Activated B cell treated with CpG ODN at 0.5 μM for 24 hours (primary cell): ENCODE data around the gene ROCK2. TPM values are rescaled to one million over a fixed set of nuclear protein-coding genes. Genes with fewer than 3 reads are reported as not detected.

Experiments used
- ATAC-seq: fragments of 200-7000 bp; cut with Tn5 transposase; one replicate; pipeline ENCODE4 v1.10.0; 2021; ENCODE audit warnings: low read depth, mild to moderate bottlenecking, moderate library complexity
- CTCF ChIA-PET: fragments of 350-600 bp; sonication (Branson Sonifier 250); formaldehyde crosslinking; loops from one replicate; lab custom pipeline; 2021; ENCODE audit warnings: antibody characterized with exemption; lab: Charles Lee
- POLR2A ChIA-PET: fragments of 350-600 bp; sonication (Branson Sonifier 250); formaldehyde crosslinking; loops from one replicate; lab custom pipeline; 2021; ENCODE audit warnings: antibody characterized with exemption; lab: Charles Lee
- DNase-seq: peaks from one replicate; pipeline ENCODE4 v3.0.0; 2022
- H3K27ac Mint-ChIP-seq: one replicate; pipeline ENCODE4 v1.8.0; 2020; ENCODE audit warnings: mixed read lengths
- H3K27me3 Mint-ChIP-seq: one replicate; pipeline ENCODE4 v1.8.0; 2021; ENCODE audit warnings: mixed read lengths
- H3K36me3 Mint-ChIP-seq: one replicate; pipeline ENCODE4 v1.8.0; 2021; ENCODE audit warnings: low read depth, mixed read lengths
- H3K4me1 Mint-ChIP-seq: one replicate; pipeline ENCODE4 v1.8.0; 2021; ENCODE audit warnings: mixed read lengths
- H3K4me3 Mint-ChIP-seq: one replicate; pipeline ENCODE4 v1.8.0; 2020; ENCODE audit warnings: mild to moderate bottlenecking, mixed read lengths
- H3K9me3 Mint-ChIP-seq: one replicate; pipeline ENCODE4 v1.8.0; 2020; ENCODE audit warnings: mixed read lengths
- CTCF ChIP-seq: fragments of 200-600 bp; IDR thresholded peaks from one replicate; pipeline ENCODE4 v1.8.0; 2022; ENCODE audit warnings: antibody characterized with exemption, mild to moderate bottlenecking
- intact Hi-C: fragments of 100-400 bp; cut with micrococcal nuclease; formaldehyde crosslinking; loops from one replicate; pipeline ENCODE4 v1.15.1; 2024
- total RNA-seq: library from RNA; stranded (reverse); gene quantifications from 2 replicates; pipeline ENCODE4 v1.2.3, GENCODE V29; 2022

ROCK2 gene
- total RNA-seq, 1 donor from 2014 or later, result 18.8 TPM

GRCh38 chr2:11200651-11201050 is 143.8 kb downstream of the ROCK2 start:
- POLR2A ChIA-PET, result no interaction called here
- DNase-seq (no peak), ATAC-seq (no peak)
- Mint-ChIP-seq H3K4me3 (no peak overlapping the region), H3K36me3 (peaks cover 51% of the 10 kb centered on the region), H3K27me3 (no peaks in the 10 kb centered on the region), H3K27ac (no peak overlapping the region), H3K9me3 (no peaks in the 10 kb centered on the region), H3K4me1 (peaks cover 7% of the 10 kb centered on the region)
- CTCF ChIA-PET, result interaction anchor here (0.9 to 3.4 kb wide), 3 partner anchors 16 to 382 kb away, joined by 3 to 10 read pairs (median 3); a partner anchor contains a TSS
- intact Hi-C loops, result no loop called here
- TF ChIP-seq CTCF, result no peak

- no peak overlapping the region for H3K4me3 Mint-ChIP-seq
Observed at GRCh38 chr2:11196246-11196645, 148.2 kb downstream of the ROCK2 start.

GRCh38 chr2:11187731-11188130 is 156.7 kb downstream of the ROCK2 start:
- ATAC-seq (no peak), DNase-seq (no peak)
- H3K27me3 Mint-ChIP-seq, result no peaks in the 10 kb centered on the region
- H3K27ac Mint-ChIP-seq, result no peak overlapping the region
- H3K4me3 Mint-ChIP-seq, result no peak overlapping the region
- TF ChIP-seq CTCF, result no peak
- ChIA-PET CTCF (no interaction called here), POLR2A (interaction anchor here (0.7 kb wide), 1 partner anchor 779 kb away, joined by 10 read pairs; no protein-coding TSS in a partner anchor)
- peaks cover 50% of the 10 kb centered on the region for H3K36me3 Mint-ChIP-seq
- intact Hi-C loops, result no loop called here
- H3K4me1 Mint-ChIP-seq, result no peaks in the 10 kb centered on the region
- no peaks in the 10 kb centered on the region for H3K9me3 Mint-ChIP-seq

More at GRCh38 chr2:11196246-11196645, 148.2 kb downstream of the ROCK2 start:
- Mint-ChIP-seq H3K27me3 (no peaks in the 10 kb centered on the region), H3K36me3 (peaks cover 54% of the 10 kb centered on the region), H3K4me1 (no peaks in the 10 kb centered on the region), H3K9me3 (no peaks in the 10 kb centered on the region), H3K27ac (no peak overlapping the region)
- intact Hi-C loops, result no loop called here
- ChIA-PET POLR2A (no interaction called here), CTCF (no interaction called here)
- DNase-seq (no peak), ATAC-seq (no peak)
- TF ChIP-seq CTCF, result no peak

GRCh38 chr2:11187083-11187619 is 157.3 kb downstream of the ROCK2 start:
- H3K27ac Mint-ChIP-seq, result no peak overlapping the region
- peaks cover 52% of the 10 kb centered on the region for H3K36me3 Mint-ChIP-seq
- H3K4me1 Mint-ChIP-seq, result no peaks in the 10 kb centered on the region
- intact Hi-C loops, result no loop called here
- no peak for ATAC-seq
- no peak overlapping the region for H3K4me3 Mint-ChIP-seq
- H3K27me3 Mint-ChIP-seq, result no peaks in the 10 kb centered on the region
- TF ChIP-seq CTCF, result no peak
- no peak for DNase-seq
- H3K9me3 Mint-ChIP-seq, result no peaks in the 10 kb centered on the region
- ChIA-PET POLR2A (no interaction called here), CTCF (no interaction called here)

- ATAC-seq (no peak), DNase-seq (no peak)
- Mint-ChIP-seq H3K27ac (no peak overlapping the region), H3K9me3 (no peaks in the 10 kb centered on the region), H3K4me1 (no peaks in the 10 kb centered on the region), H3K27me3 (no peaks in the 10 kb centered on the region), H3K36me3 (peaks cover 56% of the 10 kb centered on the region), H3K4me3 (no peak overlapping the region)
- intact Hi-C loops, result no loop called here
- no peak for TF ChIP-seq CTCF
- ChIA-PET CTCF (no interaction called here), POLR2A (no interaction called here)
Observed at GRCh38 chr2:11186145-11186544, 158.3 kb downstream of the ROCK2 start.
